Hepatocyte (in vitro differentiated cells): Measurements from ENCODE around the gene EYS. TPM values are rescaled to one million over a fixed set of nuclear protein-coding genes. Genes with fewer than 3 reads are reported as not detected.
A peak's percentile ranks its signal among the peaks of the same experiment; 100 is the strongest.

Experiments
- DNase-seq: peaks from one replicate; pipeline ENCODE4 v3.0.0-alpha.2; 2016; ENCODE audit warnings: low spot score
- H2AFZ ChIP-seq: fragments of 200-600 bp; sonication (generic); 2 replicates; pipeline ENCODE4 v1.6.0; 2016; ENCODE audit warnings: antibody characterized with exemption, mild to moderate bottlenecking
- H3K27ac ChIP-seq: fragments of 200-600 bp; sonication (generic); 2 replicates; pipeline ENCODE4 v1.5.1; 2016; ENCODE audit warnings: mild to moderate bottlenecking
- H3K27me3 ChIP-seq: fragments of 200-600 bp; sonication (generic); 2 replicates; pipeline ENCODE4 v1.6.1; 2016
- H3K36me3 ChIP-seq: fragments of 200-600 bp; sonication (generic); replicated peaks from 2 replicates; pipeline ENCODE4 v1.5.1; 2016; ENCODE audit warnings: low read depth; ENCODE audit not compliant: insufficient read depth
- H3K4me1 ChIP-seq: fragments of 200-600 bp; sonication (generic); 2 replicates; pipeline ENCODE4 v1.5.1; 2016; ENCODE audit warnings: mild to moderate bottlenecking, moderate library complexity; ENCODE audit not compliant: insufficient read depth
- H3K4me2 ChIP-seq: fragments of 200-600 bp; sonication (generic); 2 replicates; pipeline ENCODE4 v1.6.0; 2016
- H3K4me3 ChIP-seq: fragments of 200-600 bp; sonication (generic); 2 replicates; pipeline ENCODE4 v1.5.1; 2016; ENCODE audit warnings: mild to moderate bottlenecking
- H3K79me2 ChIP-seq: fragments of 200-600 bp; sonication (generic); 2 replicates; pipeline ENCODE4 v1.6.0; 2017; ENCODE audit warnings: mild to moderate bottlenecking
- H3K9me2 ChIP-seq: fragments of 200-600 bp; sonication (generic); replicated peaks from 2 replicates; pipeline ENCODE4 v1.6.0; 2017; ENCODE audit warnings: mild to moderate bottlenecking; ENCODE audit not compliant: insufficient read depth
- H3K9me3 ChIP-seq: fragments of 200-600 bp; sonication (generic); 2 replicates; pipeline ENCODE4 v1.5.1; 2016; ENCODE audit warnings: low read depth, mild to moderate bottlenecking
- H4K20me1 ChIP-seq: fragments of 200-600 bp; sonication (generic); 2 replicates; pipeline ENCODE4 v1.6.0; 2016; ENCODE audit warnings: mild to moderate bottlenecking; ENCODE audit not compliant: insufficient read depth, poor library complexity, severe bottlenecking
- CTCF ChIP-seq: fragments of 200-600 bp; sonication (generic); IDR thresholded peaks from 2 replicates; pipeline ENCODE4 v1.5.1; 2016; ENCODE audit warnings: antibody characterized with exemption, mild to moderate bottlenecking; ENCODE audit not compliant: poor library complexity
- EZH2 ChIP-seq: fragments of 200-600 bp; sonication (generic); IDR thresholded peaks from 2 replicates; pipeline ENCODE4 v1.6.1; 2016; ENCODE audit warnings: antibody characterized with exemption, mild to moderate bottlenecking, borderline replicate concordance
- EZH2phosphoT487 ChIP-seq: fragments of 200-600 bp; sonication (generic); IDR thresholded peaks from one replicate; pipeline ENCODE4 v1.6.1; 2018; ENCODE audit warnings: antibody characterized with exemption, mild to moderate bottlenecking, low read depth, moderate library complexity; ENCODE audit not compliant: unreplicated experiment, severe bottlenecking
- WGBS: methylation state at CpG from one replicate; pipeline ENCODE4 v1.1.6; 2016; ENCODE audit warnings: low lambda C conversion rate; ENCODE audit errors: missing lambda C conversion rate; 5-methylcytosine and 5-hydroxymethylcytosine counted together
- polyA plus RNA-seq: library from polyadenylated mRNA; unstranded; fragments of >200 nt; fragmentation: Nextera tagmentation; extraction: Ambion mirVana; gene quantifications from 2 replicates; pipeline ENCODE4 v1.2.1, GENCODE V29; 2016
- total RNA-seq: library from RNA; depleted of rRNA; stranded (reverse); fragments of >200 nt; gene quantifications from 2 replicates; pipeline ENCODE4 v1.2.3, GENCODE V29; 2014

EYS gene
- total and polyA plus RNA-seq, 2 experiments from 2014 or later: 0.57 to 0.68 TPM

- Histone ChIP-seq H3K27ac (peak overlapping the region; percentile 21), H2AFZ (no peak overlapping the region), H3K9me3 (no peaks in the 10 kb centered on the region), H3K4me3 (no peak overlapping the region), H3K9me2 (no peaks in the 10 kb centered on the region), H3K36me3 (no peaks in the 10 kb centered on the region), H3K79me2 (no peaks in the 10 kb centered on the region), H3K27me3 (no peaks in the 10 kb centered on the region), H3K4me2 (no peak overlapping the region), H4K20me1 (no peaks in the 10 kb centered on the region), H3K4me1 (no peaks in the 10 kb centered on the region)
- DNase-seq: no peak
- TF ChIP-seq EZH2 (no peak), EZH2phosphoT487 (no peak), CTCF (no peak)
- 34% methylated on average over 1 of the region's 1 CpG for WGBS
Observed at GRCh38 chr6:63926258-63926780, 1780.7 kb downstream of the EYS start.

GRCh38 chr6:63923139-63923739 lies 1783.8 kb downstream of the EYS start:
- peak; percentile 78 for TF ChIP-seq CTCF
- no peak for TF ChIP-seq EZH2phosphoT487
- no peaks in the 10 kb centered on the region for H3K27me3 ChIP-seq
- no peaks in the 10 kb centered on the region for H3K36me3 ChIP-seq
- no peaks in the 10 kb centered on the region for H3K79me2 ChIP-seq
- H3K4me2 ChIP-seq: no peak overlapping the region
- H3K4me3 ChIP-seq: no peak overlapping the region
- H3K4me1 ChIP-seq: no peaks in the 10 kb centered on the region
- no peaks in the 10 kb centered on the region for H3K9me3 ChIP-seq
- no peak overlapping the region for H2AFZ ChIP-seq
- no peak overlapping the region for H3K27ac ChIP-seq
- 6% methylated on average over 6 of the region's 6 CpGs for WGBS
- H4K20me1 ChIP-seq: no peaks in the 10 kb centered on the region
- DNase-seq: peak; percentile 61
- no peaks in the 10 kb centered on the region for H3K9me2 ChIP-seq

GRCh38 chr6:63919556-63920110 lies 1787.4 kb downstream of the EYS start:
- Histone ChIP-seq H3K9me3 (no peaks in the 10 kb centered on the region), H3K4me1 (no peaks in the 10 kb centered on the region), H3K27me3 (no peaks in the 10 kb centered on the region), H4K20me1 (no peaks in the 10 kb centered on the region), H3K36me3 (no peaks in the 10 kb centered on the region), H3K4me2 (no peak overlapping the region), H3K79me2 (no peaks in the 10 kb centered on the region), H2AFZ (no peak overlapping the region), H3K4me3 (no peak overlapping the region), H3K27ac (no peak overlapping the region), H3K9me2 (no peaks in the 10 kb centered on the region)
- DNase-seq: no peak
- no peak for TF ChIP-seq EZH2phosphoT487
- WGBS: 81% methylated on average over 7 of the region's 7 CpGs

- no peaks in the 10 kb centered on the region for H3K27me3 ChIP-seq
- H3K36me3 ChIP-seq: no peaks in the 10 kb centered on the region
- H4K20me1 ChIP-seq: no peaks in the 10 kb centered on the region
- no peak overlapping the region for H2AFZ ChIP-seq
- H3K27ac ChIP-seq: no peak overlapping the region
- H3K9me2 ChIP-seq: no peaks in the 10 kb centered on the region
- WGBS: 26% methylated on average over 1 of the region's 1 CpG
- no peaks in the 10 kb centered on the region for H3K9me3 ChIP-seq
- no peaks in the 10 kb centered on the region for H3K4me1 ChIP-seq
- TF ChIP-seq CTCF: no peak
- TF ChIP-seq EZH2: no peak
- no peak for TF ChIP-seq EZH2phosphoT487
- DNase-seq: no peak
- no peaks in the 10 kb centered on the region for H3K79me2 ChIP-seq
- H3K4me3 ChIP-seq: no peak overlapping the region
- no peak overlapping the region for H3K4me2 ChIP-seq
Observed at GRCh38 chr6:63912887-63913286, 1794.1 kb downstream of the EYS start.
